HL-60/S4 (cell line): ENCODE measurements around the gene ZFYVE21.

ENCODE experiments used
- in situ Hi-C: fragments of 300-500 bp; cut with MboI; formaldehyde crosslinking; loops from 2 replicates; pipeline ENCODE4 v1.14.3; 2022; ENCODE audit warnings: low sequenced_read_pairs

ZFYVE21 gene

GRCh38 chr14:103735815-103736545 is 20.4 kb downstream of the ZFYVE21 start:
- in situ Hi-C loops: no loop called here

DNA sequence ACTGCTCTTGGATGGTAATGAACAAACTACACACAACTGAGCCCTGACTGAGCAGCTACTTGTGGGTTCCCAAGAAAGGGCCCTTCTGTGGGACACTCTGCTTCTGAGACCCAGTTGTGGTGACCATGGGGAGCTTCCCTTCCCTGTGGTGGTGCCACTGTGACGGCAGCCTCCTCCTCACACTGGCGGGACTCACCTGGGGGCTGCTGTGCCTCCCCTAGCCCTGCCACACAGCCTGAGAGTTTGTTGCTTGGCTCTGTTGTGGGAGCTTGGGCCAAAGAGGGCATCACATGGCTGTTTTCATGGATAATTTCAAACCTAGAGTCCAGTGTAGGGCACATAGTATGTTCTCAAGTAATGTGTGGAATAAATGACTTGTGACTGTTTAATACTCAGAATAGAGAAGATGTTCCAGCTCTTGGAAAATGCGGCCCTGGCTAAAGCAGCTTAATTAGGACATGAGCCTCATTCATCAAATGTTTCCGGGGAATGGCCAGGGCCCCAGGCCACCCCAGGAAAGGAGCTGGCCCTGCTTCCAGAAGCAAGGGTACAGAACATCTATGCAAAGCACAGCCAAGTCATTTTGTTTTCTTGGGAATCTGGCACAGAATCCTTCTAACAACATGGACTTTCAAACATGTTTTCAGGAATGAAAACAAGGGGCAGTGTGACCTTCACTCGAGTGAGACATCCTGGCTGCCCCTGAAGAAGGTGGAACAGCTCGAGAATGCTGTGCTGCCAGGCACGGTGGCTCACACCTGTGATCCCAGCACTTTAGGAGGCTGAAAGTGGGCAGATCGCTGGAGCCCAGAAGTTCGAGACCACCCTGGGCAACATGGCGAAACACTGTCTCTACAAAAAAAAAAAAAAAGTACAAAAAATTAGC is 21.2 kb downstream of the ZFYVE21 start:
- in situ Hi-C loops: no loop called here

GRCh38 chr14:103737432-103738045 is 21.9 kb downstream of the ZFYVE21 start:
- in situ Hi-C loops: no loop called here

DNA sequence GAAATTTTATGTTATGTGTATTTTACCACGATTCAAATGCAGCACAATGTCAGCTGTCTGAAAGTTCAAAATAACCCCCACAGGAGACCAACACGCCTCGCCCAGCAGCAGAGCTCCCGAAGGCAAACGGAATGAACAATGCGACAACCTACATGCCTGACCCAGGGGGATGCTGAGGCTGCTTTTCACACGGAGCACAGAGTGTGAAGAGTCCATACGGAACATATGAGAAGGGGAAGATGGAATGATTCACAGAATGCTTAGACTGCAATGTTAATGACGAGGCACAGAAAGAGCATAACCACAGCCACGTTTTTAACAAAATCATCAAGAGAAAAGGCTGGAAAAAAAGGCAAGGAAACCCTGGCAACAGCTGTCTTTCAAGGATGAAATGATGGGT is 22.6 kb downstream of the ZFYVE21 start:
- in situ Hi-C loops: no loop called here

GRCh38 chr14:103738701-103739451 is 23.3 kb downstream of the ZFYVE21 start:
- in situ Hi-C loops: no loop called here

GRCh38 chr14:103739466-103739792 is 23.8 kb downstream of the ZFYVE21 start:
- in situ Hi-C loops: no loop called here

DNA sequence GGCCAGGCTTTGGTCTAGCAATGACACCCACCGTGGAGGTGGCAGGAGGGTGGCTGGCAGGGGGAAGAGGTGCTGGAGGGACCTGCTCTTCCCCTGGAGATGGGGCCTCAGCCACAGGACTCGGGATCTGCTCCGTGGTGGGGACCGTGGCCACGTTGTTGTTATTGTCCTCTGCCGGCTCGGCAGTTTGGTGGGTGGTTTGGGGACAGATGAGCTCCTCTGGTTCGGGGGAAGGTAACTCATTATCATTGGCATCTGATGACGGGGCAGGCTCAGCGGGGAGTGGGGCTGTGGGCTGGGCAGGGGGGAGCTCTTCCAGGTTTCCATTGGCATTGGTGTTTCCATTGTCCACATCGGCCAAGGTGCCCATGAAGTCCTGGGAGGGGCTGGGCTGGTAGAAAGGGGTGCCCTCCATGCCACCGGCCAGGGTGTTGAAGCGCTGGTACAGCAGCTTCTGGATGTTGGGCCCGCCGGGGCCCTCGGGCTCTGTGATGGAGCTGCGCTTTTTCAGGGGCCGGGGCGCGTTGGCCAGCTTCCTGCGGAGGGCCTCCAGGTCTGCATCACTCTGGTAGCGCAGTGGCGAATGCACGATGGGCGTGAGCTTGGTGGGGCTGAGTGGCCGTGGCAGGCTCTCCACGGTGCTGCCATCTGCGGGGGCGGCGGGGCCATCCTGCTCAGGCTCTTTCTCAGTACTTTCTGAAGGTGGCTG is 24.3 kb downstream of the ZFYVE21 start:
- in situ Hi-C loops: no loop called here

DNA sequence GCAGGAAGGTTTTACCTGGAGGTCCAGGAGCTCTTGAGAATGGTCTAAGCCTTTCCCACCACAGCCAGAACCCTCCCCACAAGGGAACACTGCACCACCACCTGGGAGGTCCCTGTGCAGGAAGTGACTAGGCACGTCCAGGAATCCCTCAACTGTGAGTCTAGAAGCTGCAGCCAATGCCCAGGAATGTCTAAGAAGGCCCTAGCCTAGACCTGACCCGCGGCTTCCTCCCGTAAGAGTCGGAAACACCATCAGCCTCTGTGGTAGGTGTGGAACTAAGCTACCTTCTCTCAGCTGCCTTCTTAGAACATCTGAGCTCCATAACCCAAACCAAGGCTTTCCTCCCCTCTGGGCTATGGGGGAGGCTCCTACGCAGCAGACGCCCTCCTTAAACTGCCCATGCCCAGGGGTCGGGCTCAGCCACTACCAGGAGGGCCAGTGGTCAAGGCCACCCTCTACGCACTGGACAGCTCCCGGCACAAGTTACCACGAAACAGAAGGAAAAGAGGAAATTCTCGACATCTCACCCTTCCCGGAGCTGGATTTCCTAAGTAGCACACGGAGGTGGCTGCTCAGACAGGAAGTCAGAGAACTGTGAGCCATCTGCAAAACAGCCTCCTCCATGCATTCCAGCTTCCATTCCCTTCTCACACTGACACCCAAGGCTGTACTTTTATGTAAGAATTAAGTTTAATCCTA is 25.5 kb downstream of the ZFYVE21 start:
- in situ Hi-C loops: no loop called here

DNA sequence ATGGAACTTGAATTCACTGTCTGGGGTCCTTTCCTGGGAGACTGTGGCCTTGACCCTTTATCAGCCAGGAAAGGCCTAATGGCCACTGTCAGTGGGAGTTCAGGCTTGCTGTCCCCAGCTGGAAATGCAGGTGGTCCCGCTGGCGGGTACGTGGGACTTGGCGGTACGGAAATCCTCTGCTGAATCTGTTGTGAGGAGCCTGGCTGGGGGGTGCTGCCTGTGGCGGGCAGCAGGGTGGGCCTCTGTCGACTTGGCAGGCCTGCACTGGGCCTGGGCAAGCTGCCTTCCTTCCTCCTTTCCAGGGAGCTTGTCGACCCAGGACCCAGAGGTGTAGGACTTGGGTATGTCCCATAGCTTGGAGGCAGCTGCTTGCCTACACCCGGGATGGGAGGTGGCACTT is 26.3 kb downstream of the ZFYVE21 start:
- in situ Hi-C loops: no loop called here

DNA sequence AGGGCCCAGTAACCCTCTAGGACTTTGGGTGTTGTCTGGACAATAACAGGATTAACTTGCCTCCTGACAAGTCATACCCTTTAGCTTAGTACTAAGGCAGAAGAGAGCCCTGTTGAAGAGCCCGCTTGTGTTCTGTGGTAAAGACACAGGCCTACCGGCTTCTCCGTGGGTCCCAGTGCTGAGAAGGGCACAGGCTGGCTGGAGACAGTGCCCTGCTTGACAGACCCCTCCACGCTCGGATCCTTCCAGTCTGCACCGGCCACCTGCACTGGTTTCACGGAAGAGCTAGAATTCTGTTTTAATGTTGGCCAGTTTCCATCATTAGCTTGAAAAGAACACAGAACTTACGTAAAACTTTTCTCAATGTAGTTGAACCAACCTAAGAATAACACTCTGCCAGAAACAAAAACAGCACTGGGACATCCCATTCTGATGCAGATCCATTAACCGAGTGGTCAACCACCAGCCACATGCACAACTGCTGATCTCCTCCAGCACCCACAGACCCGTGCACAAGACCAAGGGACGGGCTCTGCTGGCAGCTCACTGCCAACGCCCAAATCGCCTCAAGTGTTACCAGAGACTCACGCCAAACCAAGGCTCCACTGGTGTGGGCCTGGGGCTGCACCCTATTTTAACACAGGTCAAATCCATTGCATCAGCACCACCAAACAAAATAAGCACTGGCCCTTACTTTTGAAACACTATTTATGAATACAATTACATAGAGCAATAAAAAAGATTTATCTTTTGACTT is 27.1 kb downstream of the ZFYVE21 start:
- in situ Hi-C loops: no loop called here

DNA sequence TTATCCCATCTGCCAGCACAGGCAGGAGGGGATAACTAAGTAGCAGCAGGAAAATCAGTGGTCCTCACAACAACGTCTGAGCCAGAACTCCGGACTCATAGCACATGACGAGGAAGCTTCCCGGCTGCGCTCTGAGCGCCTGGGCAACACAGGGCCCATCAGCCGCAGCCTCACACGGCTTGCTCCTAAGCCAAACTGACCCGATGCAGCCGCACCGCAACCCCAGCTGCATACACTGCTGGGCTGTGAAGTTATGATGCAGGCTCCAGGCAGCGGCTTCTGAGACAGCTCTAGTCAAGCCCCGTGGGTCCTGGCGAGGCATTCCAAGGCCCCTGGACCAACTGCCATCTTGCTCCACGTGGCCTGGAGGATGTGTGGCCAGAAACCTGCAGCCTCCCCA is 28.1 kb downstream of the ZFYVE21 start:
- in situ Hi-C loops: no loop called here

- in situ Hi-C loops: no loop called here
Observed at GRCh38 chr14:103744621-103745395, 29.2 kb downstream of the ZFYVE21 start.

- in situ Hi-C loops: no loop called here
Observed at GRCh38 chr14:103745424-103745823, 29.8 kb downstream of the ZFYVE21 start.

DNA sequence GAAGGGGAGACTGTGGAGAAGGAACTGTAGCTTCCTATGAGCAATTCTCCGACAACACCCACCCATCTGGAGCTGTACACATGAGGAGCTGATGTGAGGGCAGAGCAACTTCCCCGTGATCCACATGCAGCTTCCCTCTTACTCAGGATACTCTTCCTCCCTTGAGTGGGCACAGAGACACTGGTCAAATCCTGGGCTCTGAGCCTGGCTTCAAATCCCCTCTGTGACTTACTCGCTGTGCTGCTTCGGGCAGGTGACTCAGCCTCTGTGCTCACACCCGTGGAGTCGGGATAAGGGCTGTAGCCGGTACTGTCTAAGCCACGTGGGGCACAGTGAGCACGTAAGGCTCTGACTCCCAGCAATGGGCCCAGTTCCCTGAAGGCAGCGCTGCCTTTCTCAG is 31.1 kb downstream of the ZFYVE21 start:
- in situ Hi-C loops: no loop called here

DNA sequence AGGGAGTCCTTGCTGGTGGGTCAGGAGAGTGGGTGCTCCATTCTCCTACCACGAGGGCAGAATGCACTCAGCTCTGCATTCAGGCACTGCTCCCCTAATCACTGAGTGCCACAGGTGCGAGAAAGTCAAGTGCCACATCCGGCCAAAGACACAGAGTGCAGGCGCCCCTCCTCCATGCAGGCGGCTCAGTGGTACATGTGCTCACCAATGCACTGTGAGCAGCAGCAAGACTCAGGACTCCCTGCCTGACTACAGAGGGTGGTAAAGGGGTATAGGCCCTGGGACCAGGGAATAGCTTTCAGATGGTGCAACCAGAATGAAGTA is 32.9 kb downstream of the ZFYVE21 start:
- in situ Hi-C loops: no loop called here

DNA sequence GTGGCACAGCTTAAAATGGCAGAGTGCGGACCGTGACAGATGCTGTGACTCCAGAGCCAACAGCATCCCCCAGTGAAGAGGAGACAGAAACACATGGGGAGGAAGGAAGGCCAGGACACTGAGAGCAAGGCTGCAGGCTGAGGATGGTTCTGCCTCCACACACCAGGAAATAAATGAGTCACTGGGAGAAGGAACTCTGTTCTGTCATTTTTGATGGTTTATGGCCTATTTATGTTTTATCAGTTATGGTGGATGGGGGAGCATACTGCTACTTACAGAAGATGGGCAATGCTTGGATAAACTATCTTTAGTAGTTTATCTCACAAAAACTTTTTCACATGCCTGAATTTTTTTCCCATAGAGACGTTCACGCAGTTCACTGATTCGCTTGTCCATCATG is 33.8 kb downstream of the ZFYVE21 start:
- in situ Hi-C loops: no loop called here

DNA sequence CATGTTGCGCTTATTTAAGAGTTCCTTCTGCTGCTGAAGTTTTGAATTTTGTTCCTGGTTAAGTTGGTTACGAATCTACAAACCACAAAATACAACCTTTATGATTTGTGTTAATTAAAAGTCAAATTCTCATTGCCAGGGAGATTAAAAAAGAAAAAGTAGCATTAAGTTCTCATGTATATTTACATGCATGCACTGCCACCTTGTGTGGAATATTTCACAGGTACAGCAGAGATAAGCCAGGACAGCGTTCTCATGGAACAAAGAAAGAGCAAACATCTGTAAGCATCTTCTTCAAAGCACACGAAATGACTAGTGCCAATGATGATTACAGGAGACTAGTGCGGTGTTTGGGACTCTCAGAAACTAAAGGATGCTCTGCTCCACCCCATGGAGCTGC is 34.2 kb downstream of the ZFYVE21 start:
- in situ Hi-C loops: no loop called here

GRCh38 chr14:103753774-103754173 is 38.2 kb downstream of the ZFYVE21 start:
- in situ Hi-C loops: no loop called here

GRCh38 chr14:103755060-103755459 is 39.5 kb downstream of the ZFYVE21 start:
- in situ Hi-C loops: no loop called here
